Smooth muscle cell (in vitro differentiated cells): Measurements from ENCODE around the gene SH2D1A. TPM values are rescaled to one million over a fixed set of nuclear protein-coding genes. Genes with fewer than 3 reads are reported as not detected.

Source experiments
- DNase-seq: peaks from one replicate; lab custom pipeline; 2025; ENCODE audit not compliant: unreplicated experiment; lab: John Stamatoyannopoulos, UW
- H2AFZ ChIP-seq: fragments of 200-600 bp; sonication (generic); 2 replicates; pipeline ENCODE4 v1.6.0; 2016; ENCODE audit warnings: antibody characterized with exemption, low read depth, mild to moderate bottlenecking
- H3F3A ChIP-seq: fragments of 200-600 bp; sonication (generic); 2 replicates; pipeline ENCODE4 v1.6.0; 2017; ENCODE audit warnings: antibody characterized with exemption, low read depth
- H3K27ac ChIP-seq: fragments of 200-600 bp; sonication (generic); 2 replicates; pipeline ENCODE4 v1.5.1; 2016; ENCODE audit warnings: low read depth, mild to moderate bottlenecking
- H3K27me3 ChIP-seq: fragments of 200-600 bp; sonication (generic); 2 replicates; pipeline ENCODE4 v1.6.1; 2016; ENCODE audit warnings: low read depth, mild to moderate bottlenecking
- H3K36me3 ChIP-seq: fragments of 200-600 bp; sonication (generic); 2 replicates; pipeline ENCODE4 v1.5.1; 2016; ENCODE audit warnings: low read depth
- H3K4me1 ChIP-seq: fragments of 200-600 bp; sonication (generic); 2 replicates; pipeline ENCODE4 v1.5.1; 2016; ENCODE audit warnings: low read depth
- H3K4me2 ChIP-seq: fragments of 200-600 bp; sonication (generic); 2 replicates; pipeline ENCODE4 v1.6.0; 2016; ENCODE audit warnings: mild to moderate bottlenecking
- H3K4me3 ChIP-seq: fragments of 200-600 bp; sonication (generic); 2 replicates; pipeline ENCODE4 v1.5.1; 2016; ENCODE audit warnings: mild to moderate bottlenecking
- H3K79me2 ChIP-seq: fragments of 200-600 bp; sonication (generic); 2 replicates; pipeline ENCODE4 v1.6.0; 2016; ENCODE audit warnings: low read depth, mild to moderate bottlenecking
- H3K9ac ChIP-seq: fragments of 200-600 bp; sonication (generic); 2 replicates; pipeline ENCODE4 v1.6.0; 2016; ENCODE audit warnings: low read depth
- H3K9me3 ChIP-seq: fragments of 200-600 bp; sonication (generic); replicated peaks from 2 replicates; pipeline ENCODE4 v1.5.1; 2016; ENCODE audit warnings: low read depth
- H4K20me1 ChIP-seq: fragments of 200-600 bp; sonication (generic); 2 replicates; pipeline ENCODE4 v1.6.0; 2016; ENCODE audit warnings: low read depth
- CTCF ChIP-seq: fragments of 200-600 bp; sonication (generic); IDR thresholded peaks from 2 replicates; pipeline ENCODE4 v1.5.1; 2017; ENCODE audit warnings: borderline replicate concordance, mild to moderate bottlenecking, antibody characterized with exemption; ENCODE audit not compliant: insufficient read depth, poor library complexity, severe bottlenecking
- WGBS: methylation state at CpG from one replicate; pipeline ENCODE4 v1.1.7; 2016; ENCODE audit warnings: low lambda C conversion rate; 5-methylcytosine and 5-hydroxymethylcytosine counted together
- polyA plus RNA-seq: library from polyadenylated mRNA; unstranded; fragments of >200 nt; fragmentation: Nextera tagmentation; extraction: Ambion mirVana; gene quantifications from 2 replicates; pipeline ENCODE4 v1.2.1, GENCODE V29; 2016
- total RNA-seq: library from RNA; depleted of rRNA; stranded (reverse); fragments of >200 nt; gene quantifications from 2 replicates; pipeline ENCODE4 v1.2.3, GENCODE V29; 2014

Gene SH2D1A
- total and polyA plus RNA-seq, 2 experiments from 2014 or later, result not detected

GRCh38 chrX:124362072-124362471 is 15.7 kb downstream of the SH2D1A start:
- H3K4me2 ChIP-seq, result no peak overlapping the region
- H3K4me1 ChIP-seq, result no peaks in the 10 kb centered on the region
- no peaks in the 10 kb centered on the region for H4K20me1 ChIP-seq
- TF ChIP-seq CTCF, result no peak
- H3K9ac ChIP-seq, result no peak overlapping the region
- H3K27me3 ChIP-seq, result no peaks in the 10 kb centered on the region
- no peak for DNase-seq
- no peaks in the 10 kb centered on the region for H3K36me3 ChIP-seq
- H3K79me2 ChIP-seq, result no peaks in the 10 kb centered on the region
- no peak overlapping the region for H3K4me3 ChIP-seq
- no peak overlapping the region for H3K27ac ChIP-seq
- H3K9me3 ChIP-seq, result no peaks in the 10 kb centered on the region
- WGBS, result 59% methylated on average over 2 of the region's 2 CpGs
- no peak overlapping the region for H2AFZ ChIP-seq
- H3F3A ChIP-seq, result no peaks in the 10 kb centered on the region

- Histone ChIP-seq H3K36me3 (no peaks in the 10 kb centered on the region), H3K4me2 (no peak overlapping the region), H3K79me2 (no peaks in the 10 kb centered on the region), H3K4me1 (no peaks in the 10 kb centered on the region), H3K27ac (no peak overlapping the region), H4K20me1 (no peaks in the 10 kb centered on the region), H2AFZ (no peak overlapping the region), H3K9ac (no peak overlapping the region), H3K9me3 (no peaks in the 10 kb centered on the region), H3F3A (no peaks in the 10 kb centered on the region), H3K27me3 (no peaks in the 10 kb centered on the region), H3K4me3 (no peak overlapping the region)
- TF ChIP-seq CTCF, result no peak
- DNase-seq, result no peak
- 58% methylated on average over 1 of the region's 1 CpG for WGBS
Measured at GRCh38 chrX:124362761-124363160, 16.4 kb downstream of the SH2D1A start.

- Histone ChIP-seq H3K4me3 (no peak overlapping the region), H3F3A (no peaks in the 10 kb centered on the region), H3K79me2 (no peaks in the 10 kb centered on the region), H3K36me3 (no peaks in the 10 kb centered on the region), H3K27ac (no peak overlapping the region), H3K4me1 (no peaks in the 10 kb centered on the region), H3K9ac (no peak overlapping the region), H3K4me2 (no peak overlapping the region), H2AFZ (no peak overlapping the region), H4K20me1 (no peaks in the 10 kb centered on the region), H3K27me3 (no peaks in the 10 kb centered on the region), H3K9me3 (no peaks in the 10 kb centered on the region)
- no peak for TF ChIP-seq CTCF
- DNase-seq, result no peak
Measured at GRCh38 chrX:124369722-124370121, 23.4 kb downstream of the SH2D1A start.

GRCh38 chrX:124373348-124373747 is 27.0 kb downstream of the SH2D1A start:
- Histone ChIP-seq H3K79me2 (no peaks in the 10 kb centered on the region), H3K4me1 (no peaks in the 10 kb centered on the region), H3K4me2 (no peak overlapping the region), H4K20me1 (no peaks in the 10 kb centered on the region), H3K36me3 (no peaks in the 10 kb centered on the region), H3K9ac (no peak overlapping the region), H3K9me3 (no peaks in the 10 kb centered on the region), H3K27ac (no peak overlapping the region), H3K4me3 (no peak overlapping the region), H3F3A (no peaks in the 10 kb centered on the region), H3K27me3 (no peaks in the 10 kb centered on the region), H2AFZ (no peak overlapping the region)
- WGBS, result 84% methylated on average over 1 of the region's 1 CpG
- TF ChIP-seq CTCF, result no peak
- DNase-seq, result no peak
